Nucleus accumbens (tissue), 56 donors: ENCODE data around the gene THPO.
A peak's percentile ranks its signal among the peaks of the same experiment; 100 is the strongest.

Source experiments
- DNase-seq, 56 donors: peaks; one replicate each; lab custom pipeline; 2025; lab: John Stamatoyannopoulos, UW

Gene THPO

DNA sequence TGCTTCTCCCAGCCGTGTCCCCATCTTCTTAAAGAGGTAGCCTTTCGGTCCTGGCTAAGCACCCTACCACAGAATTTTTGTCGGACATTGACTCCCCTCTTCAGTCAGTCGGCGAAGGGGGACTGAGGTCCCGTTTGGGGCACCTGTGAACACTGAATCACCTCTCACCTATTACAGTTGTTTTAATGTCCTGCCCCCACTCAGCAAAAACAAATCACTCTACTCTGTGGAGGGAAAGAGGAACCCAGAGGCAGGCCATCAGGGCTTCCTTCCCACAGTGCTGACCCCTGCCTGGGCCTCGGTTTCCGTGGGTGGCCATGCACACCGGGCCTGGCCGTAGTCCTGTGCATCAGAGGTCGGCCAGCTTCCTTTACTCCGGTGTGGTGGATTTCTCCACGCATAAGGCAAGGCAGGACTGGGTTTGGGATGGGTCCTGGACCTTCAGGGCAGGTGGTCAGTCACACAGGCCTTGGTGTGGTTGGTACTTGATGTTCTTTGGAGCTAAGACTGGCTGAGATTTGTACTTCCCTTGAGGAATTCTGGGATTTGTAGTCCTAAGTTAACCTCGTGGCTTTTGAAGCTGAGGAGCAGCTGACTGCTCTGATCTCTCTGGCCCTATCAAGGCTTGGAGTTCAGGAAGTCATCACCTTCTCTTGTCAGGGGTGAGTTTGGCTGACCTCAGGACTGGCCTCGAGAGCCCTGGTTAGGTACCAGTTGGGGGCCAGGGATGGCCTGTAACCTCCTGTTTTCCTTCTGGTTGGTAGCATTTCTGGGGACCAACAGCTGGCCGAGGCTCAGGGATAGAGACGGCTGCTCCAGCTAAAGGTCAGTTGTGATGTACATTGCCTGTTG lies 41.2 kb downstream of the THPO start:
- peak in 43 of 56 donors; percentile 18 to 79 (median 53) for DNase-seq

DNA sequence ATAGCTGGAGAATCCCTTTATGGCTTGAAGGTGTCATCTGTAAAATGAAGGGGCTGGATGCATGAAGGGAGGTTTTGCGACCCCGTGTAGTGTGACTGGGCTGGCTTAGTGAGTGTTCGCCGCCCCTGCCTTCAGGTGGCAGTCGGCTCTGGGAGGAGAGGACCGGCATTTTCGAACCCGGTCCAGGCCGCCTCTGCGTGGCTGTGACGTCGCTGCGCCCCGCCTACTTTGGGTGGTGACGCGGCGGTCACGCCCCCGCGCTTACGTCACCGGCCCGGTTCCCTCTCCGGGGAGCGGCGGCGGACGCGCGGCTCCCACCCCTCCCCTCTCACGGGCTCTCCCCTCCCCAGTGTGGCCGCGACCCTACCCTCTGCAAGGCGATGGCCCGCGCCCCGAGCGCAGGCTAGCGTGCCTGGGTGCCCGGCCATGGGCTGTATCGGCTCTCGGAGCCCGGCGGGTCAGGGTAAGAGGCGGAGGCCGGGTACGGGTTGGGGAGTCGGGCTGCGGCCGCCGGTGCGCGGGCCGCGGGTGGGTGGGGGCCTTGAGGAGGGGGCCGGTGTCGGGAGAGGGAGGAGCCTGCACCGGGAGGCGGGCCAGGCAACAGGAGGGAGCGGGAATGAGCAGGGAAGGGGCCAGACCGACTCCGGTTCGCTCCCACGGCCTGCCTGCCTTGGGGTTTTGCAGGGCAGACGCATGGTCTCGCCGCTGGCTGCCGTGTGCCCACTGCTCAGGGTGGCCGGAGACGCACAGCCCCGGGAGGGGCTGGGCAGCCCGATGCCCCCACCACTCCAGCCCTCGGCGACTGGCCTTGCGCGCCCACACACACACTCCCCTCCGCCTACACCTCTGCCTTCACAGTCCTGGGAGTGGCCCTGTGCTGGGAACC lies 42.1 kb downstream of the THPO start:
- peak; percentile 8 to 93 (median 83) for DNase-seq

DNA sequence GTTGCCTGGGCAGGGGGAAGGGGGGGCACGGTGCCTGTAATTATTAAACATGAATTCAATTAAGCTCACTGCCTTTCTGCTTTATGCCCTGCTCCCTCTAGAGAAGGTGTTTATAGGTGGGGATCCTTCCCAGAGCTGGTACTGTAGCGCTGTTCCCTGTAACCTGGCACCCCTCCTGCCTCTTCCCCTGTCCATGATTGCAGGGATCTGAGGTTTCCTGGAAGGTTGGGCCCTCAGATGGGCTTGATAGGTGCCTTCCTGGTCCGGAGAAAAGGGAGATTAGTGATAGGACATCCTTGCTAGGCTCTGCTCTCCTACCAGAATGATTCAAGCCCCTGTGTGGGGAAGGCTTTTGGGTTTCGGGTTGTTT lies 42.7 kb downstream of the THPO start:
- no peak for DNase-seq

DNA sequence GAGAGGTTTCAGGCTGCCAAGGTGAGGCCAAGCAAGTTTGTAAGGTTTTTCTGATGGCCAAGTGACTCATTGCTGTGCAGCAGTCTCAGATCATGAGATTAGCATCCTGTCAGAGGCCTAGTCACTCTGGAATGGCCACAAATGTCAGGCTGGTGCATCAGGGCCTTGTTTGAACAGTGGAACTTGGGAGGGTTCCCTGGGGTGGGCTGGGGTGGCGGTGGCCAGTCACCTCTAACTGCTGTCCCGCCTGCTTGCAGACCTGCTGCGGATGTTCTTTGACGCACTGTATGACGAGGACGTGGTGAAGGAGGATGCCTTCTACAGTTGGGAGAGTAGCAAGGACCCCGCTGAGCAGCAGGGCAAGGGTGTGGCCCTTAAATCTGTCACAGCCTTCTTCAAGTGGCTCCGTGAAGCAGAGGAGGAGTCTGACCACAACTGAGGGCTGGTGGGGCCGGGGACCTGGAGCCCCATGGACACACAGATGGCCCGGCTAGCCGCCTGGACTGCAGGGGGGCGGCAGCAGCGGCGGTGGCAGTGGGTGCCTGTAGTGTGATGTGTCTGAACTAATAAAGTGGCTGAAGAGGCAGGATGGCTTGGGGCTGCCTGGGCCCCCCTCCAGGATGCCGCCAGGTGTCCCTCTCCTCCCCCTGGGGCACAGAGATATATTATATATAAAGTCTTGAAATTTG lies 43.4 kb downstream of the THPO start:
- no peak for DNase-seq

DNA sequence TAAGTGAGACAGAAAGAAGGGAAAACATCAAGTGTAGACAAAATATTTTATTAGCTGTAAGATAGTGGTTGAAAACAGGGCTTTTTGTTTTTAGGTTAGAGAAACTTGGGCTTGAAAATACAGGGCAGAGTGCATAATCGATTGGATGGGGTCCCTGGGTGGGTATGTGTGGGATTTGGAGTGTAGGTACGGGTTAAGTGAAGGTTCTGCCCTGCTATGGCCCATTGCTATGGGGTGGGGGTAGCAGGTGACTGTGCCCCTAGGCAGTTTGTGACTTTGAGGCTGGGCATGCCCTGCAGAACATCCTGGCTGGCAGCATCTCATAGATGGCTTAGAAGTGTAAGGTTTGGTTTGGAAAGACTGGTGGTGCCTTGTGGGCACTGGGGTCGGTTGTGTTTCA lies 44.3 kb downstream of the THPO start:
- DNase-seq: no peak

DNA sequence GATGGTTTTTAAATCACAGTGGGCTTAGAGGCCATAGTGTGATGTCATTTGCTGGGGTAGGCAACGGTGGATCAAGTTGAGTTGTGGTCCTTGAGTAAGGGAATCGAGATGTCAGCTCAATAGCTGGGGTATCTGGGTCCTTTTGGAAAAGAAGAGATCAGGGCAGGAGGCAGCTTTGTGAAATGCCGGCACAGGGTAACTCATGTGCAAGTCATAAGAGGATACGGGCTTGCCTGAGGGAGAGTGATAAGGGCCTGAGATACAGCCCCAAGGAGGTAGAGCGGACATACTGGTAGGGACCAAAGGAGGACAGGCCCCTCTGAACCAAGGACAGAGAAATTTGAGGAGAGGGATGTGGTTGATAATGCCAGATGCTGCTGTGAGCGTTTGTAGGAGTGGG lies 44.8 kb downstream of the THPO start:
- DNase-seq: no peak

DNA sequence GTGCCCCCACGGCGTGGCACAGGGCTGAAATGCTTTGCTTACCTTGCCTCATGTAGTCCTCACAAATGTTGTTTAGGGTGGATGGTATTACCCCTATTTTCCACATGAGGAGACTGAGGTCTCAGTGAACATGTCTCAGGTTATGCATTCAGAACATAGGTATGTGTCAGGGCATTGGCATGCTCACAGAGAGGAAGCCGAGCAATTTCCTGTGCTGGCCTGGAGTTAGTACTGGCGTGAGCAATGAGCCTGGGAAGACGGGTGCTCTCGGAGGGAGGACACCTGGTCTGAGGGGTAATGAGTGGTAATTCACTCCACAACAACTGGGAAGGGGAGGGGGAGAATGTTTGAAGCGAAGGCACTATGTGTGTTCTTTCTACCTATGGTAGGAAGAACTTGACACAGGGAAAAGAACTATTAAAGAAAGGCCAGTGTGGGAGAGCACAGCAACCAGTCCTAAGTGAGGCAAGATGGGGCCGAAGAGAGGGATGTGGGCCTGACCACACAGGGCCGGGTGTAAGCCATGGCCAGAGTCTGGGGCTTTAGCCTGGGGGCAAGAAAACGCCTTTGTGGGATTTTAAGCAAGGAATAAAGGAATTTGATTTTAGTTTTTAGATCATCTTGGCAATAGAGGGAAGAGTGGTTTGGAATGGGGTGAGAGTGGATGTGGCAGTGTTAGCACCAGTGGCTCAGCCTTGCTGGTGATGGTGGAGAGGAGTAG lies 45.5 kb downstream of the THPO start:
- DNase-seq: no peak

DNA sequence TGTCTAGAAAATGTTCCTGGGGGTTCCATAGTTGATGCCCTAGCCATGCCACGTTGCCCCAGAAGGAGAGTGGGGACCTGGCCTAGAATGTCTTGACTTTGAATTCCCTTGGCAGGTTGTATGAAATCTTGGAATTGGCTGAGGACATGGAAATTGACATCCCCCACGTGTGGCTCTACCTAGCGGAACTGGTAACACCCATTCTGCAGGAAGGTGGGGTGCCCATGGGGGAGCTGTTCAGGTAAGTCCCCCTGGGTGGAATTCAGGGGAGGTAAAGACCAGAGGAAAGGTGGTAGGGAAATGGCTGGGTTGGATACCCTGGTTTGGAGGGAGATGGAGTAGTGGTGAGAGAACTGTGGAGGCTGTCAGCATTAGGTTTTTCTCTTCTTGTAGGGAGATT lies 49.5 kb downstream of the THPO start:
- no peak for DNase-seq

DNA sequence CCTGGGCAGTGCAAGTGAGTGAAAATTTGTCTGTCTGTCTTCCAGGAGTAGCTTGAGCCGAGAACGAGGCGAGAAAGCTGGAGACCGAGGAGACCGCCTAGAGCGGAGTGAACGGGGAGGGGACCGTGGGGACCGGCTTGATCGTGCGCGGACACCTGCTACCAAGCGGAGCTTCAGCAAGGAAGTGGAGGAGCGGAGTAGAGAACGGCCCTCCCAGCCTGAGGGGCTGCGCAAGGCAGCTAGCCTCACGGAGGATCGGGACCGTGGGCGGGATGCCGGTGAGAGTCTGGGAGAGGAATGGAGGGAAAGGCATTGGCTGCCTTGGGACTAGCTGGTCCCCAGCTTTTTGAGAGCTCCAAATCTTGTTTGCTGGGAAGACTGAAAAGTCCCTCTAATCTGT lies 50.8 kb downstream of the THPO start:
- no peak for DNase-seq

DNA sequence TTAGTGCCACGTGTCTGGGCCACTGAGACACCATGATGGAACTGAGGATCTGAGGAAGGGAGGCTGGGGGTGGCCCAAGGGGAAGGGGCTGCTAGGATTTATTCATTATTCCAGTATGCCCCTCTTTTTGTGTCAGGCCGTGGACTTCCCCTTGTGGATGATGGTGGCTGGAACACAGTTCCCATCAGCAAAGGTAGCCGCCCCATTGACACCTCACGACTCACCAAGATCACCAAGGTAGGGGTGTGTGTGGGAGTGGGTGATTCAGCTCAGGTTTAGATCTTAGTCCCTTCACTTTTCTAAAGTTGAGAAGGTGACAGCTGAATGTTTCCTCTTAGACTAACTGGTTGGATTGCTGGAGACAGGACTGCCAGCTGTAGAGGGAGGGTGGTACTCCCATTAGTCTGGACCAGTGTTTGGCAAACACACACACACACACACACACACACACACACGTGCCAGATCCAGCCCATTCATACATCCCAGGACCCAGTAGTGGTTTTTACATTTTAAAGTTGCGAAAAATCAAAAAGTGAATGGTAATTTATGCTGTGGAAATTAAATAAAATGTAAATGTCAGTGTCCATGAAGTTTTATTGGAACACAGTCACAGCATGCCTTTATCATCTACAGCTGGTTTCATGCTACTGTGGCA lies 52.2 kb downstream of the THPO start:
- no peak for DNase-seq

DNA sequence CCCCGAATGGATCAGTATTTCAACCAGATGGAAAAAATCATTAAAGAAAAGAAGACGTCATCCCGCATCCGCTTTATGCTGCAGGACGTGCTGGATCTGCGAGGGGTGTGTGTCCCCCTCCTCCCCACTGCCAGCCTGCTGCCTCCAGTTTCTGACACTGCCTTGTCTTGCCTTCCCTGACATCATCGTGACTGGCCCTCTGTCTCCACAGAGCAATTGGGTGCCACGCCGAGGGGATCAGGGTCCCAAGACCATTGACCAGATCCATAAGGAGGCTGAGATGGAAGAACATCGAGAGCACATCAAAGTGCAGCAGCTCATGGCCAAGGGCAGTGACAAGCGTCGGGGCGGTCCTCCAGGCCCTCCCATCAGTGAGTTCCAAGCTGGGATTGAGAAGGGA lies 52.7 kb downstream of the THPO start:
- no peak for DNase-seq

DNA sequence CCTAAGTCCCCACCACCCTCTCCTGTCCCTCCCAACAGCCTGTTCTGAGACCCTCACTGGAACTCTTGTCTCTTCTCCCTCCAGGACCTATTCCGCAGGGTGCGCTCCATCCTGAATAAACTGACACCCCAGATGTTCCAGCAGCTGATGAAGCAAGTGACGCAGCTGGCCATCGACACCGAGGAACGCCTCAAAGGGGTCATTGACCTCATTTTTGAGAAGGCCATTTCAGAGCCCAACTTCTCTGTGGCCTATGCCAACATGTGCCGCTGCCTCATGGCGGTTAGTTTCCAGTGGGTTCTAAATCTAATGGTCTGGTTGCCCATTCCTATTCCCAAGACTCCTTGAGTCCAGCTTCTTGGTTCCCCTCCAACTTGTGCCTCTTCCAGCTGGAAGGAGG lies 54.3 kb downstream of the THPO start:
- DNase-seq: no peak

DNA sequence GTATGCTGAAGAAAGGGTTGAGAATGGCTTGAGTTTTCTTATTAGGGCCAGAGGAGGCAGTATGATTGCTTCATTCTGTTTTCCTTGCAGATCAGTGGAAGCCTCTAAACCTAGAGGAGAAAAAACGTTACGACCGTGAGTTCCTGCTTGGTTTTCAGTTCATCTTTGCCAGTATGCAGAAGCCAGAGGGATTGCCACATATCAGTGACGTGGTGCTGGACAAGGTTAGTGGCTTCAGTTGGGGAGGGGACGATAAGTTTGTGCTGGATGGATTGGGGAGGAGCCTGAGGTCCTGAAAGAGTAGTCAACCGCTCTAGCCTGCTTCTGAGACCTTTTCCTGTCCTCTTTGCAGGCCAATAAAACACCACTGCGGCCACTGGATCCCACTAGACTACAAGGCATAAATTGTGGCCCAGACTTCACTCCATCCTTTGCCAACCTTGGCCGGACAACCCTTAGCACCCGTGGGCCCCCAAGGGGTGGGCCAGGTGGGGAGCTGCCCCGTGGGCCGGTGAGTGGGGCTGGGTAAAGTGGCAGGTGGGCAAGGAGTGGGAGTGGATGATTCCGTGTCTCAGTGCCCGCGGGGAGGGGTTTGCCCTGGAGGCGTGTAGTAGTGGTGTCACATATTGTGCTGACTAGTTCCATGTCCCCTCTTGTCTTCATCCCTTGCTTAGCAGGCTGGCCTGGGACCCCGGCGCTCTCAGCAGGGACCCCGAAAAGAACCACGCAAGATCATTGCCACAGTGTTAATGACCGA lies 55.1 kb downstream of the THPO start:
- no peak for DNase-seq
